ENCODE measurements around the gene PRKCB.
"Not testable (repeated sequence)": the region's sequence is repeated elsewhere in the genome, so short reads cannot be mapped to it uniquely, and the experiment has no call there.

Gene PRKCB

GRCh38 chr16:24075931-24076716 lies 240.3 kb downstream of the PRKCB start:
- DNase-seq (ENCODE audit: extremely low read depth in 1 of 2, low read depth in 1 of 2), result peak in 1 of 2 donors; percentile 27

GRCh38 chr16:24077292-24077691 lies 241.5 kb downstream of the PRKCB start:
- DNase-seq (ENCODE audit: extremely low read depth in 1 of 2, low read depth in 1 of 2), result no peak

- no peak for DNase-seq (ENCODE audit: extremely low read depth in 1 of 2, low read depth in 1 of 2)
Measured at GRCh38 chr16:24077966-24078365, 242.2 kb downstream of the PRKCB start.

- no peak for DNase-seq (ENCODE audit: extremely low read depth in 1 of 2, low read depth in 1 of 2)
Measured at GRCh38 chr16:24085666-24086065, 249.9 kb downstream of the PRKCB start.

GRCh38 chr16:24087891-24088410 lies 252.2 kb downstream of the PRKCB start:
- no peak for DNase-seq (ENCODE audit: extremely low read depth in 1 of 2, low read depth in 1 of 2)

GRCh38 chr16:24088767-24089166 lies 253.0 kb downstream of the PRKCB start:
- no peak for DNase-seq (ENCODE audit: extremely low read depth in 1 of 2, low read depth in 1 of 2)

- DNase-seq (ENCODE audit: extremely low read depth in 1 of 2, low read depth in 1 of 2), result no peak
Measured at GRCh38 chr16:24091125-24091524, 255.3 kb downstream of the PRKCB start.

- DNase-seq (ENCODE audit: extremely low read depth in 1 of 2, low read depth in 1 of 2), result no peak
Measured at GRCh38 chr16:24093049-24093448, 257.3 kb downstream of the PRKCB start.

- no peak for DNase-seq (ENCODE audit: extremely low read depth in 1 of 2, low read depth in 1 of 2)
Measured at GRCh38 chr16:24094660-24095059, 258.9 kb downstream of the PRKCB start.

- no peak for DNase-seq (ENCODE audit: extremely low read depth in 1 of 2, low read depth in 1 of 2)
Measured at GRCh38 chr16:24098896-24099295, 263.1 kb downstream of the PRKCB start.

- DNase-seq (ENCODE audit: extremely low read depth in 1 of 2, low read depth in 1 of 2), result no peak
Measured at GRCh38 chr16:24101431-24101830, 265.6 kb downstream of the PRKCB start.

GRCh38 chr16:24102209-24102660 lies 266.5 kb downstream of the PRKCB start:
- no peak for DNase-seq (ENCODE audit: extremely low read depth in 1 of 2, low read depth in 1 of 2)

- DNase-seq (ENCODE audit: extremely low read depth in 1 of 2, low read depth in 1 of 2), result not testable (repeated sequence)
Measured at GRCh38 chr16:24105471-24105870, 269.7 kb downstream of the PRKCB start.

- DNase-seq (ENCODE audit: extremely low read depth in 1 of 2, low read depth in 1 of 2), result not testable (repeated sequence)
Measured at GRCh38 chr16:24108090-24108489, 272.3 kb downstream of the PRKCB start.

GRCh38 chr16:24111724-24112302 lies 276.0 kb downstream of the PRKCB start:
- no peak for DNase-seq (ENCODE audit: extremely low read depth in 1 of 2, low read depth in 1 of 2)

GRCh38 chr16:24113115-24113745 lies 277.4 kb downstream of the PRKCB start:
- DNase-seq (ENCODE audit: extremely low read depth in 1 of 2, low read depth in 1 of 2), result no peak

GRCh38 chr16:24114876-24115275 lies 279.1 kb downstream of the PRKCB start:
- no peak for DNase-seq (ENCODE audit: extremely low read depth in 1 of 2, low read depth in 1 of 2)

GRCh38 chr16:24116046-24116776 lies 280.4 kb downstream of the PRKCB start:
- DNase-seq (ENCODE audit: extremely low read depth in 1 of 2, low read depth in 1 of 2), result no peak

- no peak for DNase-seq (ENCODE audit: extremely low read depth in 1 of 2, low read depth in 1 of 2)
Measured at GRCh38 chr16:24116989-24117388, 281.2 kb downstream of the PRKCB start.

GRCh38 chr16:24117680-24118079 lies 281.9 kb downstream of the PRKCB start:
- no peak for DNase-seq (ENCODE audit: extremely low read depth in 1 of 2, low read depth in 1 of 2)
